Heart right ventricle (tissue), 16 donors: Measurements from ENCODE around the gene TK1. TPM values are rescaled to one million over a fixed set of nuclear protein-coding genes. Genes with fewer than 3 reads are reported as not detected.
"Not testable (repeated sequence)": the region's sequence is repeated elsewhere in the genome, so short reads cannot be mapped to it uniquely, and the experiment has no call there.

Experiments
- ATAC-seq, 8 donors: fragments of 200-7000 bp; cut with Tn5 transposase; one replicate each; pipeline ENCODE4 v1.9.1; 2020; ENCODE audit warnings: mild to moderate bottlenecking in 8 of 8, moderate library complexity in 8 of 8, moderate number of reproducible peaks in 1 of 8
- DNase-seq, 2 donors: peaks; one replicate each; pipeline ENCODE4 v3.0.0-alpha.2; 2020
- H3K27ac ChIP-seq, 10 donors: fragments of 200-600 bp; sonication (generic) in 2 of 10; one replicate each; pipeline versions ENCODE4 v1.5.0 to v1.8.0; 2020 to 2022; ENCODE audit warnings: mild to moderate bottlenecking in 3 of 10
- H3K27me3 ChIP-seq, 7 donors: fragments of 200-600 bp; one replicate each; pipeline ENCODE4 v1.8.0; 2021 to 2022; ENCODE audit warnings: mild to moderate bottlenecking in 2 of 7
- H3K36me3 ChIP-seq, 9 donors: fragments of 200-600 bp; sonication (generic) in 1 of 9; one replicate each; pipeline versions ENCODE4 v1.5.0 to v1.8.0; 2020 to 2022; ENCODE audit warnings: mild to moderate bottlenecking in 2 of 9
- H3K4me1 ChIP-seq, 9 donors: fragments of 200-600 bp; sonication (generic) in 1 of 9; one replicate each; pipeline versions ENCODE4 v1.5.0 to v1.8.0; 2020 to 2022; ENCODE audit warnings: mild to moderate bottlenecking in 4 of 9
- H3K4me3 ChIP-seq, 10 donors: fragments of 200-600 bp; sonication (generic) in 2 of 10; one replicate each; pipeline versions ENCODE4 v1.5.0 to v1.8.0; 2020 to 2022; ENCODE audit warnings: mild to moderate bottlenecking in 7 of 10, moderate library complexity in 2 of 10
- H3K9me3 ChIP-seq, 11 donors: fragments of 200-600 bp in 10 of 11; sonication (generic) in 2 of 11; one replicate each; pipeline versions ENCODE4 v1.5.0 to v1.8.0; 2013 to 2022; ENCODE audit warnings: mild to moderate bottlenecking in 2 of 11, control low read depth in 1 of 11, moderate library complexity in 1 of 11
- CTCF ChIP-seq, 9 donors: fragments of 200-600 bp; sonication (generic) in 2 of 9; IDR thresholded peaks; one replicate each; pipeline versions ENCODE4 v1.5.0 to v1.8.0; 2021 to 2022; ENCODE audit warnings: antibody characterized with exemption in 9 of 9, mild to moderate bottlenecking in 5 of 9, moderate library complexity in 1 of 9
- WGBS, 2 donors: extraction: QIAGEN DNeasy Blood & Tissue Kit; methylation state at CpG; one replicate each; pipeline ENCODE4 v1.1.7; 2013; ENCODE audit warnings: inconsistent platforms in 1 of 2; 5-methylcytosine and 5-hydroxymethylcytosine counted together
- intact Hi-C, 10 donors: fragments of 100-400 bp; cut with DNase I; formaldehyde crosslinking; loops; one replicate each; pipeline versions ENCODE4 v1.11.1 to v1.14.2; 2022
- polyA plus RNA-seq, 2 donors: library from polyadenylated mRNA; stranded (reverse); fragments of 200-250 nt; gene quantifications; one replicate each; pipeline ENCODE4 v1.2.3, GENCODE V29; 2013
- total RNA-seq, 10 donors: library from RNA; stranded (reverse); fragmentation: NEBNext Ultra II Directional in 3 of 10; extraction: Animal tissue kit (Norgen Biotek cat#: 25700) in 3 of 10; gene quantifications; one replicate each; pipeline versions ENCODE4 v1.2.1 to v1.2.4, GENCODE V29; 2021 to 2023
- donor health status: Arrhythmogenic right ventricular cardiomyopathy.
- donor health status: ischemic (EF 13 %, LVEDD 7.1; RV severe dilation, severe dysfunction).
- donor health status: healthy with polysubstance abuse.
- donor health status: DM: no; HTN: yes; CAD: no.
- donor health status: DM: no; HTN: no; CAD: no.
- donor health status: ischemic (EF 25% LVEDD 6.9; RV normal size, moderate dysfunction).
- donor health status: ischemic (EF 25% LVEDD 5.7; RV mildly dilated, moderate dysfunction).
- donor health status: healthy.
- donor health status: DM: yes; HTN: yes; CAD: no.
- donor health status: Ischemic cardiomyopathy.
- donor health status: ischemic (EF 35%, LVEDD 5.7; RV mildly dilated, moderate dysfunction).
- donor health status: nonischemic (EF 11% LVEDD 7.7; RV severe dilation, severe dysfunction).
- donor health status: DM: yes; HTN: yes; CAD: no.
- donor health status: PGD.
- donor health status: ischemic (EF 29% LVEDD 5.4; RV normal size, mild dysfunction).
- donor health status: nonischemic (EF 23%, LVEDD 6.1; RV moderate dilation, normal function).

Gene TK1
- total and polyA plus RNA-seq, 12 donors = 0.33 to 12.7 (median 1.2) TPM

GRCh38 chr17:78140169-78141051 lies 46.4 kb downstream of the TK1 start:
- WGBS, 2 donors = 31 to 34% methylated on average over 58 of the region's 58 CpGs
- Histone ChIP-seq H3K36me3 (peaks cover 0 to 28% (median 0%) of the 10 kb centered on the region in 9 donors), H3K4me3 (peak overlapping the region in 1 of 10 donors; percentile 20), H3K27me3 (no peaks in the 10 kb centered on the region), H3K9me3 (no peaks in the 10 kb centered on the region), H3K4me1 (peaks cover 14 to 66% (median 40%) of the 10 kb centered on the region in 9 donors), H3K27ac (peak overlapping the region in 1 of 10 donors; percentile 58)
- peak; percentile 81 to 91 for DNase-seq
- intact Hi-C loops = loop anchor here in 1 of 10 donors (5.0 kb wide), 1 partner anchor 37 kb away; no protein-coding TSS in a partner anchor
- no peak for TF ChIP-seq CTCF (IDR thresholded peaks at IDR 0.05)
- ATAC-seq = peak; percentile 63 to 90 (median 79)

GRCh38 chr17:78139861-78140168 lies 47.0 kb downstream of the TK1 start:
- intact Hi-C loops = loop anchor here in 1 of 10 donors (5.0 kb wide), 1 partner anchor 37 kb away; no protein-coding TSS in a partner anchor
- not testable (repeated sequence) for ATAC-seq, DNase-seq, H3K9me3 ChIP-seq, H3K4me3 ChIP-seq, H3K27me3 ChIP-seq
- H3K27ac ChIP-seq = peak overlapping the region in 1 of 10 donors; percentile 46
- 92 to 95% methylated on average over 12 of the region's 12 CpGs for WGBS, 2 donors
- H3K4me1 ChIP-seq = peaks cover 8 to 60% (median 34%) of the 10 kb centered on the region in 9 donors
- peaks cover 0 to 34% (median 0%) of the 10 kb centered on the region in 9 donors for H3K36me3 ChIP-seq

GRCh38 chr17:78138204-78139060 lies 48.4 kb downstream of the TK1 start:
- TF ChIP-seq CTCF (IDR thresholded peaks at IDR 0.05) = no peak
- intact Hi-C loops = no loop called here
- DNase-seq = no peak
- H3K4me1 ChIP-seq = peaks cover 0 to 60% (median 27%) of the 10 kb centered on the region in 9 donors
- no peak for ATAC-seq
- no peak overlapping the region for H3K27ac ChIP-seq
- peaks cover 0 to 47% (median 0%) of the 10 kb centered on the region in 9 donors for H3K36me3 ChIP-seq
- no peaks in the 10 kb centered on the region for H3K27me3 ChIP-seq
- H3K9me3 ChIP-seq = no peaks in the 10 kb centered on the region
- 88% methylated on average over 17 of the region's 17 CpGs for WGBS, 2 donors
- no peak overlapping the region for H3K4me3 ChIP-seq

GRCh38 chr17:78137392-78138203 lies 49.3 kb downstream of the TK1 start:
- no peak for DNase-seq
- WGBS, 2 donors = 67 to 69% methylated on average over 26 of the region's 26 CpGs
- ATAC-seq = no peak
- H3K27me3 ChIP-seq = no peaks in the 10 kb centered on the region
- peaks cover 0 to 50% (median 0%) of the 10 kb centered on the region in 9 donors for H3K36me3 ChIP-seq
- peaks cover 0 to 65% (median 24%) of the 10 kb centered on the region in 9 donors for H3K4me1 ChIP-seq
- peak overlapping the region in 1 of 10 donors; percentile 5 for H3K4me3 ChIP-seq
- intact Hi-C loops = no loop called here
- TF ChIP-seq CTCF (IDR thresholded peaks at IDR 0.05) = peak in 7 of 9 donors; percentile 10 to 39 (median 23)
- peak overlapping the region in 1 of 10 donors; percentile 44 for H3K27ac ChIP-seq
- H3K9me3 ChIP-seq = no peaks in the 10 kb centered on the region
